ENCODE results near the gene MAMSTR. TPM values are rescaled to one million over a fixed set of nuclear protein-coding genes. Genes with fewer than 3 reads are reported as not detected.

The MAMSTR gene
- total and polyA plus RNA-seq, 9 of the 15 experiments (the other 6 are each of a cell fraction or from before 2014, with no cell fraction given): 0.08 to 1.00 (median 0.40) TPM; not detected in 1

DNA sequence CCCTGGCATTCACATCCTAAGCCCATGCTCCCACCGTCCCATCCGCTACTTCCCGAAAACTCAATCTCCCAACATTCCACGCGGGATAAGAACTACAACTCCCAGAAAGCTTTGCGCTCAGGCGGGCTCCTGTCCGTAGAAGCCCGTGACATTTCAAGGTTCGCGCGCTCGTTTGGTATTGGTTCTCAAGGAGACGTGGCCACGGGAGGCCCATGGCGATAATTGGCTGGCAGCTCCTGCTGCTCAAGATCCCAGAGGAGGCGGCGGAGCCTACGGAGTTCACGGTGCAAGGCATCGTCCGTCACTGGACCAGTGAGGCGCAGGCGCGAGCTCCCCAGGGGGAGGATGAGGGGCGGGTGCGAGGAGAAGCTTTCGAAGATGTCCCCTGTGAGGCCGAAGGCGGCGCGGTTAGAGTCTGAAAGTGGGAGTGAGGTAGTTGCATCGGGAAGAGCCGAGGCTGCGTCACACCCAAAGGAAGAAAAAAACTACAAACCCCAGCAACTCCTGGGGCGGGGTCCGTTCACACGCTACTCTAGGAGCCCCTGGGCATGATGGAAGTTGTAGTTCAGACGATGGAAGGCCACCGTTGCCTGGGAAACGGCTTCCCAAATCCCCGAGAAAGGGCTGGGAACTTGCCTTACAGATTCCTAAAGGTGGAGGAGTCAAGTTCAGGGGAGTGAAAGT, 1.2 kb upstream of the MAMSTR start (continued):
- TF ChIP-seq NUFIP1 (IDR thresholded peaks at IDR 0.05; ENCODE audit: partially characterized antibody): no peak
- TF ChIP-seq LARP7 (IDR thresholded peaks at IDR 0.05): no peak
- no peak for TF ChIP-seq THRAP3 (IDR thresholded peaks at IDR 0.05; ENCODE audit: borderline replicate concordance)
- TF ChIP-seq, protein P1, sequence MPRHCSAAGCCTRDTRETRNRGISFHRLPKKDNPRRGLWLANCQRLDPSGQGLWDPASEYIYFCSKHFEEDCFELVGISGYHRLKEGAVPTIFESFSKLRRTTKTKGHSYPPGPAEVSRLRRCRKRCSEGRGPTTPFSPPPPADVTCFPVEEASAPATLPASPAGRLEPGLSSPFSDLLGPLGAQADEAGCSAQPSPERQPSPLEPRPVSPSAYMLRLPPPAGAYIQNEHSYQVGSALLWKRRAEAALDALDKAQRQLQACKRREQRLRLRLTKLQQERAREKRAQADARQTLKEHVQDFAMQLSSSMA (CRISPR knock-in tag; IDR thresholded peaks at IDR 0.05): no peak
- TF ChIP-seq, protein P2, sequence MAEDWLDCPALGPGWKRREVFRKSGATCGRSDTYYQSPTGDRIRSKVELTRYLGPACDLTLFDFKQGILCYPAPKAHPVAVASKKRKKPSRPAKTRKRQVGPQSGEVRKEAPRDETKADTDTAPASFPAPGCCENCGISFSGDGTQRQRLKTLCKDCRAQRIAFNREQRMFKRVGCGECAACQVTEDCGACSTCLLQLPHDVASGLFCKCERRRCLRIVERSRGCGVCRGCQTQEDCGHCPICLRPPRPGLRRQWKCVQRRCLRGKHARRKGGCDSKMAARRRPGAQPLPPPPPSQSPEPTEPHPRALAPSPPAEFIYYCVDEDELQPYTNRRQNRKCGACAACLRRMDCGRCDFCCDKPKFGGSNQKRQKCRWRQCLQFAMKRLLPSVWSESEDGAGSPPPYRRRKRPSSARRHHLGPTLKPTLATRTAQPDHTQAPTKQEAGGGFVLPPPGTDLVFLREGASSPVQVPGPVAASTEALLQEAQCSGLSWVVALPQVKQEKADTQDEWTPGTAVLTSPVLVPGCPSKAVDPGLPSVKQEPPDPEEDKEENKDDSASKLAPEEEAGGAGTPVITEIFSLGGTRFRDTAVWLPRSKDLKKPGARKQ (CRISPR knock-in tag; IDR thresholded peaks at IDR 0.05): no peak
- TF ChIP-seq MECOM (CRISPR knock-in tag; IDR thresholded peaks at IDR 0.05): 0 out of 2 replicates have a peak, but pooled peaks have one; percentile 28
- no peak for TF ChIP-seq ZNF140 (CRISPR knock-in tag; IDR thresholded peaks at IDR 0.05)
- TF ChIP-seq, protein P3, sequence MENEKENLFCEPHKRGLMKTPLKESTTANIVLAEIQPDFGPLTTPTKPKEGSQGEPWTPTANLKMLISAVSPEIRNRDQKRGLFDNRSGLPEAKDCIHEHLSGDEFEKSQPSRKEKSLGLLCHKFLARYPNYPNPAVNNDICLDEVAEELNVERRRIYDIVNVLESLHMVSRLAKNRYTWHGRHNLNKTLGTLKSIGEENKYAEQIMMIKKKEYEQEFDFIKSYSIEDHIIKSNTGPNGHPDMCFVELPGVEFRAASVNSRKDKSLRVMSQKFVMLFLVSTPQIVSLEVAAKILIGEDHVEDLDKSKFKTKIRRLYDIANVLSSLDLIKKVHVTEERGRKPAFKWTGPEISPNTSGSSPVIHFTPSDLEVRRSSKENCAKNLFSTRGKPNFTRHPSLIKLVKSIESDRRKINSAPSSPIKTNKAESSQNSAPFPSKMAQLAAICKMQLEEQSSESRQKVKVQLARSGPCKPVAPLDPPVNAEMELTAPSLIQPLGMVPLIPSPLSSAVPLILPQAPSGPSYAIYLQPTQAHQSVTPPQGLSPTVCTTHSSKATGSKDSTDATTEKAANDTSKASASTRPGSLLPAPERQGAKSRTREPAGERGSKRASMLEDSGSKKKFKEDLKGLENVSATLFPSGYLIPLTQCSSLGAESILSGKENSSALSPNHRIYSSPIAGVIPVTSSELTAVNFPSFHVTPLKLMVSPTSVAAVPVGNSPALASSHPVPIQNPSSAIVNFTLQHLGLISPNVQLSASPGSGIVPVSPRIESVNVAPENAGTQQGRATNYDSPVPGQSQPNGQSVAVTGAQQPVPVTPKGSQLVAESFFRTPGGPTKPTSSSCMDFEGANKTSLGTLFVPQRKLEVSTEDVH (IDR thresholded peaks at IDR 0.05; ENCODE audit: low read depth, partially characterized antibody): peak; percentile 50
- no peak for TF ChIP-seq ID3 (CRISPR knock-in tag; IDR thresholded peaks at IDR 0.05)
- peak; percentile 62; the same call in 1 of the 2 replicates for TF ChIP-seq ID3 (tag; IDR thresholded peaks at IDR 0.05)
- TF ChIP-seq CREB5 (CRISPR knock-in tag; IDR thresholded peaks at IDR 0.05): no peak
- TF ChIP-seq NR3C1 (CRISPR knock-in tag; IDR thresholded peaks at IDR 0.05): no peak
- no peak for TF ChIP-seq FIP1L1 (IDR thresholded peaks at IDR 0.05; ENCODE audit: low read depth, low read length, poor library complexity, severe bottlenecking)
- no peak for TF ChIP-seq HSF4 (CRISPR knock-in tag; IDR thresholded peaks at IDR 0.05; ENCODE audit: borderline replicate concordance)
- TF ChIP-seq MCM7 (IDR thresholded peaks at IDR 0.05): no peak
- peak; percentile 80 for TF ChIP-seq MAX (CRISPR knock-in tag; IDR thresholded peaks at IDR 0.05)
- TF ChIP-seq SMARCA5 (IDR thresholded peaks at IDR 0.05): no peak
- no peak for TF ChIP-seq ETV6 (IDR thresholded peaks at IDR 0.05; ENCODE audit: borderline replicate concordance in 1 of 2, low read depth in 2 of 2, low read length in 1 of 2)
- no peak for TF ChIP-seq ETV6 (CRISPR knock-in tag; IDR thresholded peaks at IDR 0.05; ENCODE audit: borderline replicate concordance)
- no peak for TF ChIP-seq NFIX (CRISPR knock-in tag; IDR thresholded peaks at IDR 0.05; ENCODE audit: low read depth)
- TF ChIP-seq, protein P4, sequence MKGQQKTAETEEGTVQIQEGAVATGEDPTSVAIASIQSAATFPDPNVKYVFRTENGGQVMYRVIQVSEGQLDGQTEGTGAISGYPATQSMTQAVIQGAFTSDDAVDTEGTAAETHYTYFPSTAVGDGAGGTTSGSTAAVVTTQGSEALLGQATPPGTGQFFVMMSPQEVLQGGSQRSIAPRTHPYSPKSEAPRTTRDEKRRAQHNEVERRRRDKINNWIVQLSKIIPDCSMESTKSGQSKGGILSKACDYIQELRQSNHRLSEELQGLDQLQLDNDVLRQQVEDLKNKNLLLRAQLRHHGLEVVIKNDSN (CRISPR knock-in tag; IDR thresholded peaks at IDR 0.05): peak; percentile 86

Measured in K562 (cell line).